Measurements from ENCODE around the gene ANKK1.

DNA sequence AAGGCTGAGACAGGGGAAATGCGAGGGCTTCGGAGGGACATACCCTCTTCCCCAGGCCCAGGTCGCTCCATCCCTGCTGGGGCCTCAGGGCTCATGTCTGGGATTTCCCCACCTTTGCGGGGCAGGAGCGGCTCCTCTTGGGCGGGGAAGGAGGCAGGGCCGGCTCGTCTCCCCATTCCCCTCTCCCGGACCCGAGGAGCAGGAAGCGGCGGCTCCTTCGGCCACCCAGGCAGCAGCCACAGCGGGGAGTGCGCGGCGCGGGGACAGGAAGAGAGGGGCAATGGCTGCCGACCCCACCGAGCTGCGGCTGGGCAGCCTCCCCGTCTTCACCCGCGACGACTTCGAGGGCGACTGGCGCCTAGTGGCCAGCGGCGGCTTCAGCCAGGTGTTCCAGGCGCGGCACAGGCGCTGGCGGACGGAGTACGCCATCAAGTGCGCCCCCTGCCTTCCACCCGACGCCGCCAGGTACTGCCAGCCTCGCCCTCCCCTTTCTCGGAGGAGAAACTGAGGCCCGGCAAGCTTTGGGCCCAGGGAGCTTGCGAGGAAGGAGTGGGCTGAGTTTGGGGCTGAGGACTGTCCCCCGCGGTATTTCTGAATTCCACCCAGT lies at the start of gene ANKK1:
- TF ChIP-seq, protein P1, sequence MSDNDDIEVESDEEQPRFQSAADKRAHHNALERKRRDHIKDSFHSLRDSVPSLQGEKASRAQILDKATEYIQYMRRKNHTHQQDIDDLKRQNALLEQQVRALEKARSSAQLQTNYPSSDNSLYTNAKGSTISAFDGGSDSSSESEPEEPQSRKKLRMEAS (IDR thresholded peaks at IDR 0.05; ENCODE audit: low read depth, low read length): no peak
- TF ChIP-seq POLR2A (IDR thresholded peaks at IDR 0.05; ENCODE audit: extremely low read depth, insufficient read length): no peak
- TF ChIP-seq, protein P2, sequence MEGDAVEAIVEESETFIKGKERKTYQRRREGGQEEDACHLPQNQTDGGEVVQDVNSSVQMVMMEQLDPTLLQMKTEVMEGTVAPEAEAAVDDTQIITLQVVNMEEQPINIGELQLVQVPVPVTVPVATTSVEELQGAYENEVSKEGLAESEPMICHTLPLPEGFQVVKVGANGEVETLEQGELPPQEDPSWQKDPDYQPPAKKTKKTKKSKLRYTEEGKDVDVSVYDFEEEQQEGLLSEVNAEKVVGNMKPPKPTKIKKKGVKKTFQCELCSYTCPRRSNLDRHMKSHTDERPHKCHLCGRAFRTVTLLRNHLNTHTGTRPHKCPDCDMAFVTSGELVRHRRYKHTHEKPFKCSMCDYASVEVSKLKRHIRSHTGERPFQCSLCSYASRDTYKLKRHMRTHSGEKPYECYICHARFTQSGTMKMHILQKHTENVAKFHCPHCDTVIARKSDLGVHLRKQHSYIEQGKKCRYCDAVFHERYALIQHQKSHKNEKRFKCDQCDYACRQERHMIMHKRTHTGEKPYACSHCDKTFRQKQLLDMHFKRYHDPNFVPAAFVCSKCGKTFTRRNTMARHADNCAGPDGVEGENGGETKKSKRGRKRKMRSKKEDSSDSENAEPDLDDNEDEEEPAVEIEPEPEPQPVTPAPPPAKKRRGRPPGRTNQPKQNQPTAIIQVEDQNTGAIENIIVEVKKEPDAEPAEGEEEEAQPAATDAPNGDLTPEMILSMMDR (IDR thresholded peaks at IDR 0.05; ENCODE audit: low read depth, low read length): no peak
- no peak for TF ChIP-seq MYC (IDR thresholded peaks at IDR 0.05; ENCODE audit: low read depth, low read length)

Measured in NB4 (cell line).